GM12872 (cell line): ENCODE results near the gene PRICKLE2.

Experiments
- TF ChIP-seq, protein P1 (sequence below): IDR thresholded peaks from 3 replicates; pipeline ENCODE4 v1.5.1; 2011; ENCODE audit warnings: low read depth, mild to moderate bottlenecking, low read length, moderate library complexity; ENCODE audit not compliant: insufficient read depth

The PRICKLE2 gene

DNA sequence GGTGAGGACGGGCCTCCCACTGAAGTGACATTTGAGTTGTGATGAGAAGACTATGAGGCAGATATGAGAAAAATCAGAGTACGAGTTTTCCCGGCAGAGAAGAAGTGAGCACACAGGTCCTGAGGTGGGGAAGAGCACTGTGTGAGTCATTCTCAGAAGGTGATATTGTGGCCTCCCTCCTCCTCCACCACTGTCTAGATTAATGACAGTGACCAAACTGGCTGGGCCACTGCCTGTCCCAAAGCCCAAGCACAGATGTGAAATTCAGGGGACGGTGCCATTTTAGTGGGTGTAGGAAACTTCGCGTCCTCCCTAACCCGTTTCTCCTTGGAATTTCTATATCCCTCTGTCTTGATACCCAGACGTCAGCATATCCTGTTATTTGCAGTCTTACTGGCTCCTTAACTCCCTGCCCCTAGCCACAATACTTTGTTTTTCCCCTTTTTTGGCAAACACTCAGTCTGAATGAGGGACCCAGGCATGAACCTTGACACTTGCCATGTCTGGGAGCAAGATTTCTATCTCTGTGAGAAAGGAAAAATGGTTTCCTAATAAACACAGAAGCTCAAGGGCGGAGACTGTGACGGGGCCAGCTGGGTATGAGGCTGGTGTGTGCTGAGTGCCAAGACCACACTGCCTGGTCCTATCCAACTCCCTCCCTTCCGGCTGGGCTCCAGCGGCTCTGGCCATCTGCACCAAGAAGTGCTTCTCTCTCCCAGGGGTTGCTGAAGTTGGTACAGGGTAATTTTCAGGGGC lies 15.2 kb downstream of the PRICKLE2 start:
- TF ChIP-seq, protein P1, sequence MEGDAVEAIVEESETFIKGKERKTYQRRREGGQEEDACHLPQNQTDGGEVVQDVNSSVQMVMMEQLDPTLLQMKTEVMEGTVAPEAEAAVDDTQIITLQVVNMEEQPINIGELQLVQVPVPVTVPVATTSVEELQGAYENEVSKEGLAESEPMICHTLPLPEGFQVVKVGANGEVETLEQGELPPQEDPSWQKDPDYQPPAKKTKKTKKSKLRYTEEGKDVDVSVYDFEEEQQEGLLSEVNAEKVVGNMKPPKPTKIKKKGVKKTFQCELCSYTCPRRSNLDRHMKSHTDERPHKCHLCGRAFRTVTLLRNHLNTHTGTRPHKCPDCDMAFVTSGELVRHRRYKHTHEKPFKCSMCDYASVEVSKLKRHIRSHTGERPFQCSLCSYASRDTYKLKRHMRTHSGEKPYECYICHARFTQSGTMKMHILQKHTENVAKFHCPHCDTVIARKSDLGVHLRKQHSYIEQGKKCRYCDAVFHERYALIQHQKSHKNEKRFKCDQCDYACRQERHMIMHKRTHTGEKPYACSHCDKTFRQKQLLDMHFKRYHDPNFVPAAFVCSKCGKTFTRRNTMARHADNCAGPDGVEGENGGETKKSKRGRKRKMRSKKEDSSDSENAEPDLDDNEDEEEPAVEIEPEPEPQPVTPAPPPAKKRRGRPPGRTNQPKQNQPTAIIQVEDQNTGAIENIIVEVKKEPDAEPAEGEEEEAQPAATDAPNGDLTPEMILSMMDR = no peak

DNA sequence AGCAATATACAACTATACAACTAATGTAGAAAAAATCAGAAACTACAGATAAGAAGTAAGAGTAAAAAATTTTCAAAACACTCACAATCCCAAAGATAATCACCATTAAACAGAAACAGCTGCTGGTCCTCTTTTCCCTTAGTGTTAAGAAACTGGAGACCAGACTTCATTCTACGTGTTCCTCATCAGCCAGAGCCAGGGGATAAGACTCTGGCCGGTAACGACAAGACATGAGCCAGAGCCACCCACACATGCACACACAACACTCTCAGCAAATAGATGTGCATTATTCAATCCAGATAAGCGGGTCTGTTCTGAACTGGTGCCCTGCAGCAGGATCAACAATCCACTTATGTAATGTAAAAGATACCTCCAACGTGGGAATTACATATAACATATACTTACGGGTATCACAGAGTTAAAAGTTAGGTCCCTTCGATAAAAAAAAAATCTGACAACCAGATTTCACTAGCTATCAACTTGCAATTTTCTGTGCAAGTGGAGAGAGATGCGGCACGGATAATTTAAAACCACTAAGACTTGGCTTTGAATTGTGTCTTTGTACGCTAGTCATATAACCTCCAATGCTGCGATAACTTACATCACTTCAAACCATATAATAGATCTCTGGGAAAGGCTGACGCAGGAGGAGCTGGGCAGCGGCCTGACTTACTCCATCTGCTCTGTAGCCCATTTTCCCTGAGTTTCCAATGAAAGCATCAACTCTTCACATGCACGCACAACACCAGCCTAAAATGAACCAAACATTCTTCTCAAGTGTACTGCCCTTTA lies 17.8 kb downstream of the PRICKLE2 start:
- TF ChIP-seq, protein P1 = no peak

DNA sequence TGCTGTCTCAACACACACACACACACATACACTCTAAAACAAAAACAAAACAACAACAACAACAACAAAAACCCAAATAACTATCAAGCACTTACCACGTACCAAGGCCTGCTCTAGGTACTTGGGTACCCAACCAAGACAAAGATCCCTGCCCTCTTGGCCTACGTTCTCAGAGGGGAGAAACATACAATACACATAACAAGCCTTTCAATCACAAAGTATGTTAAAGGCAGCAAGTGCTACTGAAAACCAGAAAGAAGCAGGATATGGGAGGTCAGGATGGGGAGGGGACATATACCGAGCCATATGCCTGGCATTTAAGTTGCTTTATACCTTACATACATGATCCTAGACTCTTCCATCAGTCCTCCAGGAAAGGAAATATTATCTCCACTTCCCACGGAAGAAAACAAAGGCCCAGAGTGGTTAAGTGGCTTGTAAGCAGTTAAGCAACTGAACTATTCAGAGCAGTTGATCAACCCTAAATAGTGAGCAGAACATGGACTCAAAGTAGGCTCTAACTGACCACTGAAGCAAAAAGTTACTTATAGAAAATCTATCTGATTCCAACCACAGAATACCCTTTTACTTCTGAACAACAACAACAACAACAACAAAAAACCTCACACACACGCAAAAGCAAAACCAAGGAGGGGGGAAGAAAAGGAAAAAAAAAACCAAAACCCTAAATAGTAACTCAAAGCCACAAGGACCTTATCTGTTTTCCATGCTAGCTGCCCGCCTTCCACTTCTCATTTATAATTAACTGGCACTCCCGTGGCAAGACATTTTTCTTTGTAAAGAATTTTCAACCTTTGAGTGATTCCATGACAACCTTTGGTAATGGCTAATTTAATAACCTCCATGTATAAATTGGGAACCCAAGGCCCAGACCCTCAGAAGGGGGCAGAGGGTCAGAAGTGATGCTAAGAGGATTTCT lies 21.0 kb downstream of the PRICKLE2 start:
- TF ChIP-seq, protein P1 = no peak

DNA sequence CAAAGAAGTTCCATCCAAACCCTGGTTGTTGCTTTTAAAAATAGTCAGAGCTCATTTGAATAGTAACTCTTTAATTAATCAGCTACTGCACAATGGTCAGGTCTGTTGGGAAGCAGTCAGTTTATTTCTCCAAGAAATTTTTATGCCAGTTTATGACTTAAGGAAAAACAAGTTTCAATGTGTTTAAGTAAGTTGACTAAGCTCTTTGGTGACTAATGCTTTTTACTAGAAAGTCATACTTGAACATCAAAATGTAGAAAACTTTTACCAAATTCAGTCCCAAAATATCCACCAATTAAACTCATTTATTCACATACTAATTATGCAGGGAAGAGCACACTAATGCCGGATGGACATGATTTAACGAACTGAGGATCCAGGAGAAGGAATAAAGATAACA lies 22.1 kb downstream of the PRICKLE2 start:
- TF ChIP-seq, protein P1 = no peak

DNA sequence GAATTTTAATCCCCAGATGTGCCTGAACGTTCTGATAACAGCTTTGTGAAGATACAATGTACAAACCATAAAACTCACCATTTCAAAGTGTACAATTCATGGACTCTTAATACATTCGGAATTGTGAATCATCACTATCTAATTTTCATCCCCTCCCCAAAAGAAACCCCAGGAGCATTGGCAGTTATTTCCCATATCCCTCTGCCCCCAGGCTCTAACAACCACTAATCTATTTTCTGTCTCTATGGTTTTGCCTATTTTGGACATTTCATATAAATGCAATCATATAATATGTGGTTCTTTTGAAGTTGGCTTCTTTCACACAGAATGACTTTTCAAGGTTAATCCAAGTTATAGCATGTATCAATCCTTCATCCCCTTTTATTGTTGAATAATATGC lies 25.3 kb downstream of the PRICKLE2 start:
- TF ChIP-seq, protein P1 = no peak

DNA sequence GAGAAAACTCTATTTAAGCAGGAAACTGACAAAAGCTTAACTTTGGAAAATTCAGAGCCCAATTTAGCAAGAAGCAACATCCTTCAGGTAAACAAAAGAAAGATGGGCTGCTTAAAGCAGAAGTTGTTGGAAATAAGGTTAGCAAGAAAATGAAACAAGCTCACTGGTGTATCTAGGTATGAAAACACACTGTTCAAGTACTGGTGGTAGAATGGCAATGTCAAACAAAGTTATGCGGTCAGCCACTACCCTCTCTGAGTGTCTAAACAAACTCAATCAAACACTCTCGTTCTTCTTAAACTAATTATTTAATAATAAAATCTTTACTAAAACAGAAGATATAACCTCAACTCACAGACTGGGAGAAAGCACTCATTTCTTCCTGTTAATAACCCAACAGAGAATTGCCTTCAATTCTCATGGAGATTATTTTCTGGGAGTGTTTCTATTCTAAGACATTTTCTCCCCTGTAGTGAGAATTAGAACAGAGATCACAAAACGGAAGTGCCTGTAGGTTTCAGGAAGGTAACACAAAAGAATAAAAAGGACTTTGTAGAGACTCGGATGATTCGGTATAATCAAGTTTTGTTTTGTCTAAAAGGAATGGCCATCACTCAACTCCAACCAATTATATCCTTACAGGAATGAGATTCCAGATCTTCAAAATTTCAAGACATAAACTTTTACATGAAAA lies 28.9 kb downstream of the PRICKLE2 start:
- TF ChIP-seq, protein P1 = no peak
